ENCODE data around the gene HAPSTR1.

DNA sequence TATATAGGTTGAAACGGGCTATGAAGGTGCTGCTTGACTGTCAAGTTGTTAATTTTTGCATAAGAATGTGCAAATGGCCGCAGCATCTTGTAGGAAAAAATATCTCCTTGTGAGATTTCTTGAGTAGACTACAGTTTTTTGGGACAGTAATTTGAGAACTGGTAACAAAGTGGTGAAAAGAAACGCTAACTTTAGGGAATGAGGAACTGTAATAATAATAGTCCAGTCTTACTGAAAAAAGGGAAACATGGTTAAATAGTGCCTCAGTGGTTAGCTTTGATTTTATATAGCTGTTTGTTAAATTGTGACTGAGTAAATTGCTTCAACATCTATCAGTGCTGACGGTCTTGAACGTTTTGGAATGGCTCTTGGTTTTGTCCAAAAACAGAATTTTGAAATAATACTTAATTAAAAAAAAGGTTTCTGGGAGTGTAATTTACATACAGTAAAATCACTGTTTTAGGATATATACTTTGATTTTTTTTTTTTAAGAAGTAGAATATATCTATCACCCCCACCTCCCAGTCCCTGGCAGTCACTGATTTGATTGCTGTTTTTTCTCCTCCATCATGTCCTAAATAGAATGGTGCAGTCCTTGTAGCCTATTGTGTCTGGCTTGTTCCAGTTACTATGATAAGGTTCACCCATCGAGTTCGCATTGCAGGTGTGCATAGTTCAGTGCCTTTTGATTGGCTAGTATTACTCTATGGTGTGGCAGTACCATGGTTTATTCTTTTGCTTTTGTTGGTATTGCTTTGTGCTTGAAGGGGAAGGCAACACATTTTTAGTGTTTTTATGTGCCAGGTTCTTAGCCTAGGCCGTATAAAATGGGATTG lies 2.8 kb downstream of the HAPSTR1 start:
- TF ChIP-seq, protein P1, sequence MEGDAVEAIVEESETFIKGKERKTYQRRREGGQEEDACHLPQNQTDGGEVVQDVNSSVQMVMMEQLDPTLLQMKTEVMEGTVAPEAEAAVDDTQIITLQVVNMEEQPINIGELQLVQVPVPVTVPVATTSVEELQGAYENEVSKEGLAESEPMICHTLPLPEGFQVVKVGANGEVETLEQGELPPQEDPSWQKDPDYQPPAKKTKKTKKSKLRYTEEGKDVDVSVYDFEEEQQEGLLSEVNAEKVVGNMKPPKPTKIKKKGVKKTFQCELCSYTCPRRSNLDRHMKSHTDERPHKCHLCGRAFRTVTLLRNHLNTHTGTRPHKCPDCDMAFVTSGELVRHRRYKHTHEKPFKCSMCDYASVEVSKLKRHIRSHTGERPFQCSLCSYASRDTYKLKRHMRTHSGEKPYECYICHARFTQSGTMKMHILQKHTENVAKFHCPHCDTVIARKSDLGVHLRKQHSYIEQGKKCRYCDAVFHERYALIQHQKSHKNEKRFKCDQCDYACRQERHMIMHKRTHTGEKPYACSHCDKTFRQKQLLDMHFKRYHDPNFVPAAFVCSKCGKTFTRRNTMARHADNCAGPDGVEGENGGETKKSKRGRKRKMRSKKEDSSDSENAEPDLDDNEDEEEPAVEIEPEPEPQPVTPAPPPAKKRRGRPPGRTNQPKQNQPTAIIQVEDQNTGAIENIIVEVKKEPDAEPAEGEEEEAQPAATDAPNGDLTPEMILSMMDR (IDR thresholded peaks at IDR 0.05; ENCODE audit: low read length) = no peak
- no peak for TF ChIP-seq EZH2 (optimal IDR thresholded peaks at IDR 0.05; ENCODE audit: low read depth, low read length)
- no peak for TF ChIP-seq EZH2phosphoT487 (IDR thresholded peaks at IDR 0.05; ENCODE audit: low read length)

Measured in MM.1S (cell line).